T-cell (primary cell): ENCODE data around the gene JUP. TPM values are rescaled to one million over a fixed set of nuclear protein-coding genes. Genes with fewer than 3 reads are reported as not detected.

Source experiments
- ATAC-seq, 4 experiments: fragments of 200-7000 bp in 3 of 4; fragments of 150-1000 bp in 1 of 4; cut with Tn5 transposase; replicated peaks in 1 of 4; 1 replicate in 3 of 4; 2 replicates in 1 of 4; pipeline ENCODE4 v1.10.0; 2021; ENCODE audit warnings: moderate library complexity in 3 of 4, mild to moderate bottlenecking in 2 of 4, moderate number of reproducible peaks in 1 of 4
- CTCF ChIA-PET, 2 donors: fragments of 300-600 bp; sonication (Branson Sonifier 250); formaldehyde crosslinking; loops; one replicate each; lab custom pipeline; 2022; ENCODE audit warnings: antibody characterized with exemption in 2 of 2; lab: Charles Lee
- POLR2A ChIA-PET, 2 donors: fragments of 300-600 bp; sonication (Branson Sonifier 250); formaldehyde crosslinking; loops; one replicate each; lab custom pipeline; 2022; ENCODE audit warnings: antibody characterized with exemption in 2 of 2; lab: Charles Lee
- DNase-seq, 35 experiments: peaks; one replicate each; pipeline versions ENCODE4 v3.0.0 to v3.0.0-alpha.2; 2013 to 2023
- H3K27ac ChIP-seq: one replicate; pipeline ENCODE4 v1.5.1; 2013; ENCODE audit warnings: low read length
- H3K27me3 ChIP-seq, 2 experiments: replicated peaks in 1 of 2; 1 replicate in 1 of 2; 2 replicates in 1 of 2; pipeline versions ENCODE4 v1.6.1 to v1.7.0; 2013; ENCODE audit warnings: low read length in 1 of 2, mixed read lengths in 1 of 2; ENCODE audit not compliant: control insufficient read depth in 2 of 2, insufficient read depth in 2 of 2; ENCODE audit errors: extremely low read depth in 1 of 2
- H3K36me3 ChIP-seq, 2 donors: 1 replicate in 1 of 2; 2 replicates in 1 of 2; pipeline versions ENCODE4 v1.6.1 to v1.7.0; 2013; ENCODE audit warnings: low read length in 1 of 2; ENCODE audit not compliant: control insufficient read depth in 2 of 2, insufficient read depth in 1 of 2; ENCODE audit errors: extremely low read depth in 1 of 2
- H3K4me1 ChIP-seq, 2 experiments: 1 replicate in 1 of 2; 2 replicates in 1 of 2; pipeline versions ENCODE4 v1.6.1 to v1.7.0; 2013; ENCODE audit warnings: low read length in 2 of 2, mixed read lengths in 1 of 2; ENCODE audit not compliant: insufficient read depth in 2 of 2, control insufficient read depth in 1 of 2; ENCODE audit errors: extremely low read depth in 1 of 2
- H3K4me3 ChIP-seq, 2 donors: 1 replicate in 1 of 2; 2 replicates in 1 of 2; pipeline versions ENCODE4 v1.5.1 to v1.7.0; 2013; ENCODE audit warnings: mild to moderate bottlenecking in 2 of 2, low read length in 1 of 2, moderate library complexity in 1 of 2; ENCODE audit not compliant: control insufficient read depth in 1 of 2; ENCODE audit errors: extremely low read depth in 1 of 2
- H3K9me3 ChIP-seq: 2 replicates; pipeline ENCODE4 v1.7.0; 2013
- H3K27ac Mint-ChIP-seq, 2 donors: one replicate each; pipeline ENCODE4 v1.8.0; 2020 to 2021; ENCODE audit warnings: mild to moderate bottlenecking in 2 of 2, mixed read lengths in 2 of 2
- H3K27me3 Mint-ChIP-seq, 2 donors: one replicate each; pipeline ENCODE4 v1.8.0; 2021 to 2022; ENCODE audit warnings: mixed read lengths in 2 of 2
- H3K36me3 Mint-ChIP-seq: one replicate; pipeline ENCODE4 v1.8.0; 2021; ENCODE audit warnings: mixed read lengths
- H3K4me1 Mint-ChIP-seq, 3 donors: one replicate each; pipeline ENCODE4 v1.8.0; 2020 to 2022; ENCODE audit warnings: mixed read lengths in 3 of 3, mild to moderate bottlenecking in 1 of 3
- H3K4me3 Mint-ChIP-seq, 3 donors: one replicate each; pipeline ENCODE4 v1.8.0; 2020 to 2022; ENCODE audit warnings: mild to moderate bottlenecking in 3 of 3, mixed read lengths in 3 of 3, moderate library complexity in 3 of 3
- H3K9me3 Mint-ChIP-seq, 3 donors: one replicate each; pipeline ENCODE4 v1.8.0; 2020 to 2022; ENCODE audit warnings: mixed read lengths in 3 of 3
- WGBS: methylation state at CpG from one replicate; pipeline ENCODE4 v1.1.5; 2013; ENCODE audit warnings: missing lambda C conversion rate; ENCODE audit not compliant: insufficient coverage; 5-methylcytosine and 5-hydroxymethylcytosine counted together
- total RNA-seq, 35 experiments: library from RNA in 6 of 35; stranded (reverse) in 6 of 35; fragments of 120-200 nt in 1 of 35; gene quantifications; one replicate each; pipeline versions ENCODE4 v1.2.1 to v1.2.4 and lab custom pipeline; 2013 to 2026

The JUP gene
- total RNA-seq, 5 donors from 2014 or later (not counting 1 experiment from before 2014, with no cell fraction given): 1.1 to 4.8 (median 3.4) TPM

- H3K27me3 Mint-ChIP-seq: peaks cover 35 to 46% of the 10 kb centered on the region in 2 donors
- ATAC-seq: peak in 2 of 4 experiments; percentile 11 to 36
- peak overlapping the region in 1 of 3 donors; percentile 24 for H3K4me3 Mint-ChIP-seq
- Histone ChIP-seq H3K27me3 (peaks cover 2 to 59% of the 10 kb centered on the region in 2 experiments), H3K27ac (no peak overlapping the region), H3K4me1 (peaks cover 2 to 25% of the 10 kb centered on the region in 2 experiments), H3K9me3 (no peaks in the 10 kb centered on the region), H3K36me3 (no peaks in the 10 kb centered on the region), H3K4me3 (no peak overlapping the region)
- no peaks in the 10 kb centered on the region for H3K9me3 Mint-ChIP-seq
- H3K4me1 Mint-ChIP-seq: peaks cover 0 to 12% (median 4%) of the 10 kb centered on the region in 3 donors
- WGBS: 59% methylated on average over 9 of the region's 17 CpGs
- CTCF ChIA-PET: interaction anchor here (0.6 to 1.4 kb wide), 8 partner anchors 17 to 324 kb away, joined by 3 to 10 read pairs (median 5); partner anchors contain the start of gene KLHL11 (in 1 of the 2)
- peak overlapping the region in 1 of 2 donors; percentile 36 for H3K27ac Mint-ChIP-seq
- POLR2A ChIA-PET: interaction anchor here in 1 of 2 donors (0.5 kb wide), 1 partner anchor 62 kb away, joined by 3 read pairs; no protein-coding TSS in a partner anchor
- H3K36me3 Mint-ChIP-seq: no peaks in the 10 kb centered on the region
- DNase-seq: peak in 3 of 35 experiments; percentile 13 to 36 (median 18)
These were observed 49.4 kb downstream of the JUP start for GRCh38 chr17:41736983-41737679.

DNA sequence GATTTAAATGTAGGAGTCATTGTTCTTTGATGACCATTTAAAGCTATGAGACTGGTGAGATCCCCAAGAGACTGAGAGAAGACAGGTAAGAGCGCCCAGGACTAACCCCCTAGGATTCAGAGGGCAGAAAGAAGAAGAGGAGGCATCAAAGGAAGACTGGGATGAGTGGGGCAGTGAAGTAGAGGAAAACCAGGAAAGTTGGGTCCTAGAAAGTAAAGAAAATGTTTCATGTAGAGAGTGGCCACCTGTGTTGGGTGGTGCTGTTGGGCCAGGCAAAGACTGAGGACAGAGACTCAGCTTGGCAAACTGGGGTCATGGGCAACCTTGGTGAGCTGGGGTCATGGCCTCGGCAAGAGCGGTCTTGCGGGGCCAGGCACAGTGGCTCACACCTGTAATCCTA is 50.8 kb downstream of the JUP start:
- no peaks in the 10 kb centered on the region for H3K9me3 ChIP-seq
- Mint-ChIP-seq H3K4me3 (no peak overlapping the region), H3K27me3 (peaks cover 45 to 57% of the 10 kb centered on the region in 2 donors), H3K9me3 (no peaks in the 10 kb centered on the region), H3K4me1 (peaks cover 0 to 12% (median 4%) of the 10 kb centered on the region in 3 donors), H3K36me3 (no peaks in the 10 kb centered on the region), H3K27ac (peak overlapping the region in 1 of 2 donors; percentile 37)
- H3K27me3 ChIP-seq: peaks cover 3 to 70% of the 10 kb centered on the region in 2 experiments
- H3K4me3 ChIP-seq: no peak overlapping the region
- no peak overlapping the region for H3K27ac ChIP-seq
- ChIA-PET CTCF (interaction anchor here (0.5 to 0.6 kb wide), 2 partner anchors 52 to 76 kb away, joined by 3 read pairs; partner anchors contain the start of gene P3H4 (in 1 of the 2)), POLR2A (no interaction called here)
- no peaks in the 10 kb centered on the region for H3K36me3 ChIP-seq
- H3K4me1 ChIP-seq: peaks cover 2 to 25% of the 10 kb centered on the region in 2 experiments
- ATAC-seq (no peak), DNase-seq (no peak)
- 82% methylated on average over 4 of the region's 4 CpGs for WGBS

- Histone ChIP-seq H3K36me3 (no peaks in the 10 kb centered on the region), H3K27me3 (peaks cover 6 to 72% of the 10 kb centered on the region in 2 experiments), H3K4me1 (peaks cover 2 to 25% of the 10 kb centered on the region in 2 experiments), H3K9me3 (no peaks in the 10 kb centered on the region), H3K4me3 (peak overlapping the region; percentile 21 to 35), H3K27ac (no peak overlapping the region)
- no peak overlapping the region for H3K27ac Mint-ChIP-seq
- CTCF ChIA-PET: no interaction called here
- no peaks in the 10 kb centered on the region for H3K9me3 Mint-ChIP-seq
- H3K4me3 Mint-ChIP-seq: peak overlapping the region in 1 of 3 donors; percentile 59
- no peak for DNase-seq
- peaks cover 0 to 12% (median 4%) of the 10 kb centered on the region in 3 donors for H3K4me1 Mint-ChIP-seq
- WGBS: 5% methylated on average over 23 of the region's 23 CpGs
- no peaks in the 10 kb centered on the region for H3K36me3 Mint-ChIP-seq
- POLR2A ChIA-PET: no interaction called here
- H3K27me3 Mint-ChIP-seq: peaks cover 45 to 63% of the 10 kb centered on the region in 2 donors
- no peak for ATAC-seq
These were observed 51.6 kb downstream of the JUP start for GRCh38 chr17:41734949-41735313.

DNA sequence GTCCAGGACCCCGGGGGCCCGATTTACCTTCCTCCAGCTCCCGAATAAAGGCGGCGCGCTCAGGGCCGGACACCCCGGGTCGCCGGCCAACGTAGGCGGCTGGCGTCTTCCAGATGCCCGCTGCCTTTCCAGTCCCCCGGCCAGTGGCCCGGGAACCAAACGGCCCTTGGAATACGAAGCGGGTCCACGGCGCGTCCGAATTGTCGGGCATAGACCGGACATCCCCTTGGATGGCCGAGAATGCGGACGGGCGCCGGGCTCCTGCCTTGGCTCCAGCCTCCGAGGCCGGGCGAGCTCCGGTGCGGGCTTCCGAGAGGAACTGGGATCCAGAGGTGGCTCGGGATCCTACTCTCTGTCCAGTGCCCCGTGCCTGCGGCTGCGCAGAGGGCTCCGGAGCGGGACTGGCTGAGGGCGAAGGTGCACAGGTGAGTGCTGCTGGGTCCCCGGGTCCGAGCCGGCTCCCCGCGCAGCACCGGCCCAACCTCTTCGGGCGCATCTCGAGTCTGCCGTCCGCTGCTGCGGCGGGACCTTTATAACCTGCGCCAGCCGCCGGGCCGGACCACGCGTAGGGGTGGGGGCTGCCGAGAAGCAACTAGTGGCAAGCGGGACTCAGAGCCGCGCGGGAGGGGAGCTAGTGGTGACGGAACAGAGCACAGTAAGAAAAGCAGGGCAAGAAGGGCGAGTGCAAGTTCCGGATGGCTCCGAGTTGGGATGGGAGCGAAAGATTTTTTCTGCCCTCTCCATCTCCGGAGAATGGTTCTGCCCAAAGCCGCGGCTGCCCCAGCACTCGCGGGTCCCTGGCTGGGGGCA is 52.2 kb downstream of the JUP start, which contains the start of gene HAP1:
TSS of gene HAP1 (minus strand) at position 505 of the 810 bp plus-strand sequence. CDS start at position 496, 9 bp downstream.
- Histone ChIP-seq H3K9me3 (no peaks in the 10 kb centered on the region), H3K27ac (no peak within 1 kb of the TSS), H3K27me3 (peaks cover 6 to 72% of the 10 kb centered on the region in 2 experiments), H3K4me1 (peaks cover 2 to 25% of the 10 kb centered on the region in 2 experiments), H3K36me3 (no peaks in the 10 kb centered on the region), H3K4me3 (peak within 1 kb of the TSS; percentile 21 to 35)
- Mint-ChIP-seq H3K4me3 (peak within 1 kb of the TSS; percentile 32 to 62 (median 59)), H3K4me1 (peaks cover 0 to 12% (median 4%) of the 10 kb centered on the region in 3 donors), H3K27me3 (peaks cover 45 to 63% of the 10 kb centered on the region in 2 donors), H3K36me3 (no peaks in the 10 kb centered on the region), H3K27ac (no peak within 1 kb of the TSS), H3K9me3 (no peaks in the 10 kb centered on the region)
- ATAC-seq (peak in 2 of 4 experiments; percentile 13 to 20), DNase-seq (peak in 6 of 35 experiments; percentile 6 to 19 (median 12))
- WGBS: 3% methylated on average over 76 of the region's 77 CpGs
- CTCF ChIA-PET: no interaction called here
- POLR2A ChIA-PET: no interaction called here

- Histone ChIP-seq H3K9me3 (no peaks in the 10 kb centered on the region), H3K27ac (no peak overlapping the region), H3K4me3 (no peak overlapping the region), H3K27me3 (peaks cover 6 to 74% of the 10 kb centered on the region in 2 experiments), H3K36me3 (no peaks in the 10 kb centered on the region), H3K4me1 (peaks cover 2 to 25% of the 10 kb centered on the region in 2 experiments)
- ChIA-PET POLR2A (no interaction called here), CTCF (no interaction called here)
- 13% methylated on average over 17 of the region's 40 CpGs for WGBS
- no peak overlapping the region for H3K27ac Mint-ChIP-seq
- H3K27me3 Mint-ChIP-seq: peaks cover 45 to 65% of the 10 kb centered on the region in 2 donors
- no peak for ATAC-seq
- H3K4me1 Mint-ChIP-seq: peaks cover 0 to 12% (median 4%) of the 10 kb centered on the region in 3 donors
- H3K36me3 Mint-ChIP-seq: no peaks in the 10 kb centered on the region
- peak overlapping the region; percentile 32 to 62 (median 59) for H3K4me3 Mint-ChIP-seq
- H3K9me3 Mint-ChIP-seq: no peaks in the 10 kb centered on the region
- no peak for DNase-seq
These were observed 53.0 kb downstream of the JUP start for GRCh38 chr17:41733348-41734138.
